HG03196 (cell line): Measurements from ENCODE around the gene PPM1K.

Source experiments
- ATAC-seq: cut with Tn5 transposase; IDR thresholded peaks from one replicate; pipeline ENCODE4 v1.9.1; 2021; ENCODE audit not compliant: unreplicated experiment

PPM1K gene

GRCh38 chr4:88223516-88223915 lies 60.8 kb downstream of the PPM1K start:
- no peak for ATAC-seq

GRCh38 chr4:88219099-88219498 lies 65.3 kb downstream of the PPM1K start:
- no peak for ATAC-seq

- no peak for ATAC-seq
Observed at GRCh38 chr4:88217169-88217568, 67.2 kb downstream of the PPM1K start.

- ATAC-seq: no peak
Observed at GRCh38 chr4:88216395-88216794, 68.0 kb downstream of the PPM1K start.

GRCh38 chr4:88215351-88215750 lies 69.0 kb downstream of the PPM1K start:
- no peak for ATAC-seq

GRCh38 chr4:88212253-88212561 lies 72.2 kb downstream of the PPM1K start:
- no peak for ATAC-seq

- ATAC-seq: no peak
Observed at GRCh38 chr4:88211473-88212252, 72.7 kb downstream of the PPM1K start.

GRCh38 chr4:88208156-88208555 lies 76.2 kb downstream of the PPM1K start:
- no peak for ATAC-seq
